ENCODE results near the gene FAM219B. TPM values are rescaled to one million over a fixed set of nuclear protein-coding genes. Genes with fewer than 3 reads are reported as not detected.
A peak's percentile ranks its signal among the peaks of the same experiment; 100 is the strongest.

Gene FAM219B
- total RNA-seq, 4 donors from 2014 or later = 49.4 to 96.2 (median 68.0) TPM

DNA sequence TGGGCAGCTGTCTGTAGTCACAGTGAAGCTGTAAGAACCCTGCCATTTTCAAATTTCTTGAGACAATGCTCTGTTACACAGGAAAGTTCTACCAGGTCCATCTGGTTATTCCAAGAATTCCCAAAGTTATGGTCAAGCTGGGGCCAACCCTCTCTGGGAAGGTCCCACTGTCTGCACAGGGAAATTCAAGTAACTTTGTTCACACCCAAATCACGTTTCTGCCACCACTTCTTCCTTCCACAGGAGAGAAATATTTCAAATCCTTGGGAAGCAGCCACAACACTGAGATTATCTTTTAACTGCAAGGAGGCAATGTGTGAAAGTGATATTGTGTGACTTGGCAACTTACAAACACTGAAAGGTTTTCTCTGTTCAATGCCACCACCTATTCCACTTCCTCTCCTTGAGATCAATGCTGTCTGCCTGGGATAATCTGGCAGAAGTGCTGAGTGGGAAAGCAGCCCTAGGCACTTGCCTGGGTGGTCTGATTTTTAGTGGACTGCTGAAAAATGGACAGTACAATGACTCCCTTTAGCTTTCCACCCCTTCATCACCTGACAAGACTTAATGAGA, 39.1 kb downstream of the FAM219B start:
- peaks cover 96% of the 10 kb centered on the region for H3K4me1 ChIP-seq
- WGBS = 18% methylated on average over 1 of the region's 1 CpG
- no peaks in the 10 kb centered on the region for H3K27me3 ChIP-seq
- TF ChIP-seq EP300 (IDR thresholded peaks at IDR 0.05) = no peak
- no peak for TF ChIP-seq POLR2AphosphoS5 (IDR thresholded peaks at IDR 0.05)
- TF ChIP-seq POLR2A (IDR thresholded peaks at IDR 0.05) = no peak
- H3K4me3 ChIP-seq = no peak overlapping the region
- H3K9me3 ChIP-seq = no peaks in the 10 kb centered on the region
- peak overlapping the region; percentile 72 for H3K27ac ChIP-seq
- DNase-seq (ENCODE audit: low spot score in 2 of 2) = no peak
- H3K36me3 ChIP-seq = no peaks in the 10 kb centered on the region

DNA sequence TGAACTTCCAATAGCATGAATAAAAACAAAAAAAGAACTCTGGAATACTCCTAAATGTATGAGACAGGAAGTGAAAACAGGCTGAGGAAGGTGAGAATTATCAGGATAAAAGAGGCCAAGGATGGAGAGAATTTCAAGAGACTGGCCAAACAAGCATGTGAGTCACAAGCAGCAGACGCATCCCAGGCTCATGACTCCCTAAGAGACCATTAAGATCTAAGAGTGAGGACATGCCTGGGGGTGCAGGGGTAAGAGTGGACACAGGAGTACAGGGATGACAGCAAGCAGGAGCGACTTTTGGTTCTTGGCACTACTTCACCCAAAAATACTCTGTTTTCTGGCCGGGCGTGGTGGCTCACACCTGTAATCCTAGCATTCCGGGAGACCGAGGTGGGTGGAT, 40.6 kb downstream of the FAM219B start:
- peak overlapping the region; percentile 74 for H3K27ac ChIP-seq
- DNase-seq (ENCODE audit: low spot score in 2 of 2) = no peak
- H3K27me3 ChIP-seq = no peaks in the 10 kb centered on the region
- H3K4me1 ChIP-seq = peaks cover 81% of the 10 kb centered on the region
- H3K36me3 ChIP-seq = no peaks in the 10 kb centered on the region
- TF ChIP-seq POLR2A (IDR thresholded peaks at IDR 0.05) = no peak
- no peak for TF ChIP-seq EP300 (IDR thresholded peaks at IDR 0.05)
- no peak for TF ChIP-seq CTCF (IDR thresholded peaks at IDR 0.05)
- H3K4me3 ChIP-seq = no peak overlapping the region
- H3K9me3 ChIP-seq = no peaks in the 10 kb centered on the region
- 57% methylated on average over 6 of the region's 6 CpGs for WGBS

DNA sequence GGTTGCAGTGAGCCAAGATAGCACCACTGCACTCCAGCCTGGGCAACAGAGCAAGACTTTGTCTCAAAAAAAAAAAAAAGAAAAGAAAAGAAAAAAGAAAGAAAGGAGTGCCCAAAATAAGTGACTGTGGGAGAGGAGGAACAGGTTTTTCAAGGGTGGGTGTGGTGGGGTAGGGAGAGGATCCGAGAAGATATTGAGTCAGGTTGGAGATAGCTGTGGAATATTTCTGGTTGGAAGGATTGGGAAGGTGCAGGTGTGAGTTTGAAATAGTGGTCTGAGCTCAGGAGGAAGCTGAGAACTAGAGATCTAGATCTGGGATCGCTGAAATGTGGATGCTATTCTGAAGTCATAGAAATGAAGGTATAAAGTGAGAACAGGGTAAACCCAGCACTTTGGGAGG, 41.3 kb downstream of the FAM219B start:
- Histone ChIP-seq H3K27ac (peak overlapping the region; percentile 9), H3K4me1 (peaks cover 73% of the 10 kb centered on the region)
- 56% methylated on average over 2 of the region's 2 CpGs for WGBS

DNA sequence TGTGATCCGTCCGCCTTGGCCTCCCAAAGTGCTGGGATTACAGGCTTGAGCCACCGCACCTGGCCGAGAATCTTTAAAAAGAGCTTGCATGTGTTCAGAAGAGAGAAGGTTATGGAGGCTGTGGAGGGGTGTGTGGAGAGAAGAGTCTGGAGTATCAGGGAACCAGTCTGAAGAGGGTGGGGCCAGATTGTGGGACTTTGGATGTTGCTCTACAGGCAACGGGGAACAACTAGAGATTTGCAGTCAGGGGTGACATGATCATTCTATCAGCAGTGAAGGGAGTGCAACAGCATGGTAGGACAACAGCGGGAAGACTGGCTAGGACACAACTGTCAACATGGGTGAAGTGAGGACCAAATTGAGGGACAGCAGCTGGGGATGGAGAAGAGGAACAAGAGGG, 42.4 kb downstream of the FAM219B start:
- H3K9me3 ChIP-seq = no peaks in the 10 kb centered on the region
- H3K27ac ChIP-seq = no peak overlapping the region
- TF ChIP-seq EP300 (IDR thresholded peaks at IDR 0.05) (no peak), POLR2AphosphoS5 (IDR thresholded peaks at IDR 0.05) (no peak), CTCF (IDR thresholded peaks at IDR 0.05) (no peak), POLR2A (IDR thresholded peaks at IDR 0.05) (no peak)
- no peaks in the 10 kb centered on the region for H3K36me3 ChIP-seq
- 76% methylated on average over 6 of the region's 6 CpGs for WGBS
- peaks cover 70% of the 10 kb centered on the region for H3K4me1 ChIP-seq
- DNase-seq (ENCODE audit: low spot score in 2 of 2) = no peak
- no peaks in the 10 kb centered on the region for H3K27me3 ChIP-seq
- no peak overlapping the region for H3K4me3 ChIP-seq

More for the DNA sequence above, 41.3 kb downstream of the FAM219B start:
- no peak for TF ChIP-seq POLR2AphosphoS5 (IDR thresholded peaks at IDR 0.05)
- H3K4me3 ChIP-seq = no peak overlapping the region
- H3K9me3 ChIP-seq = no peaks in the 10 kb centered on the region
- DNase-seq (ENCODE audit: low spot score in 2 of 2) = no peak
- no peaks in the 10 kb centered on the region for H3K36me3 ChIP-seq
- H3K27me3 ChIP-seq = no peaks in the 10 kb centered on the region

GRCh38 chr15:74863239-74864056, 43.2 kb downstream of the FAM219B start:
- WGBS = 82% methylated on average over 11 of the region's 11 CpGs
- no peak overlapping the region for H3K27ac ChIP-seq
- H3K36me3 ChIP-seq = no peaks in the 10 kb centered on the region
- DNase-seq (ENCODE audit: low spot score in 2 of 2) = no peak
- no peak for TF ChIP-seq POLR2AphosphoS5 (IDR thresholded peaks at IDR 0.05)
- TF ChIP-seq CTCF (IDR thresholded peaks at IDR 0.05) = no peak
- TF ChIP-seq POLR2A (IDR thresholded peaks at IDR 0.05) = no peak
- no peak for TF ChIP-seq EP300 (IDR thresholded peaks at IDR 0.05)
- no peak overlapping the region for H3K4me3 ChIP-seq
- H3K27me3 ChIP-seq = no peaks in the 10 kb centered on the region
- H3K4me1 ChIP-seq = peaks cover 67% of the 10 kb centered on the region
- no peaks in the 10 kb centered on the region for H3K9me3 ChIP-seq

- Histone ChIP-seq H3K9me3 (no peaks in the 10 kb centered on the region), H3K4me1 (peaks cover 55% of the 10 kb centered on the region), H3K4me3 (no peak overlapping the region), H3K27ac (no peak overlapping the region), H3K36me3 (peaks cover 8% of the 10 kb centered on the region), H3K27me3 (no peaks in the 10 kb centered on the region)
- WGBS = 75% methylated on average over 4 of the region's 4 CpGs
- TF ChIP-seq CTCF (IDR thresholded peaks at IDR 0.05) = no peak
- TF ChIP-seq POLR2A (IDR thresholded peaks at IDR 0.05) = no peak
- no peak for TF ChIP-seq POLR2AphosphoS5 (IDR thresholded peaks at IDR 0.05)
- no peak for TF ChIP-seq EP300 (IDR thresholded peaks at IDR 0.05)
- no peak for DNase-seq (ENCODE audit: low spot score in 2 of 2)
These were observed 48.3 kb downstream of the FAM219B start for GRCh38 chr15:74858369-74858740.
